Kidney (tissue), 14 donors: ENCODE results near the gene PEX13. TPM values are rescaled to one million over a fixed set of nuclear protein-coding genes. Genes with fewer than 3 reads are reported as not detected.

Experiments used
- DNase-seq, 5 donors: peaks; one replicate each; pipeline ENCODE4 v3.0.0-alpha.2; 2013 to 2020
- FAIRE-seq: peaks from 2 replicates; lab custom pipeline; 2012; peaks lifted over from hg19 to GRCh38; lab: Jason Lieb, UNC
- H3K27ac ChIP-seq, 2 donors: one replicate each; pipeline ENCODE4 v1.7.0; 2013; ENCODE audit warnings: low read depth in 2 of 2, low read length in 2 of 2, inconsistent platforms in 1 of 2
- H3K27me3 ChIP-seq: one replicate; pipeline ENCODE4 v1.7.1; 2013; ENCODE audit warnings: low read length, inconsistent platforms; ENCODE audit not compliant: control insufficient read depth, insufficient read depth
- H3K36me3 ChIP-seq, 3 donors: one replicate each; pipeline versions ENCODE4 v1.7.0 to v1.7.1; 2013; ENCODE audit warnings: low read length in 3 of 3, control low read depth in 1 of 3, inconsistent platforms in 1 of 3; ENCODE audit not compliant: insufficient read depth in 3 of 3, control insufficient read depth in 2 of 3
- H3K4me1 ChIP-seq, 3 donors: one replicate each; pipeline versions ENCODE4 v1.7.0 to v1.7.1; 2013; ENCODE audit warnings: low read length in 3 of 3, inconsistent platforms in 1 of 3, low read depth in 1 of 3; ENCODE audit not compliant: control insufficient read depth in 2 of 3, insufficient read depth in 2 of 3
- H3K4me3 ChIP-seq, 3 donors: one replicate each; pipeline versions ENCODE4 v1.7.0 to v1.8.1; 2013; ENCODE audit warnings: low read length in 3 of 3, control low read depth in 1 of 3, inconsistent platforms in 1 of 3
- H3K9ac ChIP-seq, 3 donors: one replicate each; pipeline versions ENCODE4 v1.7.0 to v1.7.1; 2013; ENCODE audit warnings: low read length in 3 of 3, control low read depth in 1 of 3, inconsistent platforms in 1 of 3
- H3K9me3 ChIP-seq, 3 donors: one replicate each; pipeline versions ENCODE4 v1.7.0 to v1.7.1; 2013; ENCODE audit warnings: low read length in 3 of 3, control low read depth in 1 of 3, inconsistent platforms in 1 of 3; ENCODE audit not compliant: control insufficient read depth in 2 of 3, insufficient read depth in 1 of 3
- intact Hi-C: fragments of 100-400 bp; cut with DNase I; formaldehyde crosslinking; loops from one replicate; pipeline ENCODE4 v1.11.1; 2022
- polyA plus RNA-seq: library from polyadenylated mRNA; stranded (reverse); fragments of 350-450 nt; fragmentation: Illumina TruSeq; extraction: RNeasy Lipid Tissue Mini Kit (QIAGEN cat#74804); gene quantifications from one replicate; pipeline ENCODE4 v1.2.3, GENCODE V29; 2014; ENCODE audit warnings: low read depth, low replicate concordance; ENCODE audit not compliant: insufficient read depth
- total RNA-seq: library from RNA; stranded (reverse); fragmentation: NEBNext Ultra II Directional; extraction: Animal tissue kit (Norgen Biotek cat#: 25700); gene quantifications from one replicate; pipeline ENCODE4 v1.2.1, GENCODE V29; 2021
- TF ChIP-seq, protein P1 (sequence below): IDR thresholded peaks from 3 replicates; pipeline ENCODE4 v1.5.1; 2012; ENCODE audit warnings: mild to moderate bottlenecking, moderate library complexity, borderline replicate concordance; ENCODE audit not compliant: insufficient read depth; ENCODE audit errors: extremely low read depth
- donor health status: control.
- donor health status: control.
- donor health status: control.
- donor health status: control.
- donor health status: control.
- donor health status: DM: yes; HTN: yes; CAD: no.
- donor health status: Normal renal cell carcinoma (clear cell type).

Gene PEX13
- total and polyA plus RNA-seq, 2 donors from 2014 or later: 12.7 to 22.5 TPM

DNA sequence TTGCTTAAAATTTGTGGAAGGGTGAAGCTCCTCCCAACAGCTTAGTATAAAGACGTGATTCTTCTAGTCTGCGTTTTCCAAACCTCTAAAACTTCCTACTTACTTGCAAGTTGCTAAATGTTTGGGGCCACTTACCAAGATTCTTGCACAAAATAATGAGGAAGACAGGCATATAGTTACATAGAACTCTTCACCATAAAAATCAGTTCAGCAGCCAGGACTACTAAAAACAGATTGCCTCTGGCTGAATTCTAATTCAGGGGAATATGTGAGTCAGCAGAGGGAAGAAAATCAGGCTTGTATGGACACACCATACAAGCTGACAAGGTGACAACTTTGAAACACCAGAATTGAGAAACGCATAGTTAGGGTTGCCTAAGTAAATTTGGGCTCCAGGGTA is 2.8 kb upstream of the PEX13 start:
- H3K27ac ChIP-seq: no peak overlapping the region

DNA sequence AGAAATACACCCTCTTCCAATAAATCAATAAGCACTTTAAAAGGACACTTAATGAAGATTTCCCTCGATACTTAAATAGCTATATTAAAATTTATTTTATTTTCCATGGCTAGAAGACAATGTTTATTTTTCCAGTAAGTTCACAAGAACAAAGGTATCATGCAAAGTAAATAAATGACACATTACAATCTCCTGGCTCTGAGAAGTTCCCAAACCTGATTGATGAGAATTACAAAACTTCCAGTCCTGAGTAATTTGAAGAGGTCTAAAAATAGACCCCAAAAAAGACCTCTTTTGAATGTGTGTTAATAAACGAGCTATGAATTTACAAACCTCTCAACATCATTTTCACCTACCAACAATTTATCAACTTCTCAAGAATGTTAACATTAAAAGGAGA is 1.5 kb upstream of the PEX13 start:
- TF ChIP-seq, protein P1, sequence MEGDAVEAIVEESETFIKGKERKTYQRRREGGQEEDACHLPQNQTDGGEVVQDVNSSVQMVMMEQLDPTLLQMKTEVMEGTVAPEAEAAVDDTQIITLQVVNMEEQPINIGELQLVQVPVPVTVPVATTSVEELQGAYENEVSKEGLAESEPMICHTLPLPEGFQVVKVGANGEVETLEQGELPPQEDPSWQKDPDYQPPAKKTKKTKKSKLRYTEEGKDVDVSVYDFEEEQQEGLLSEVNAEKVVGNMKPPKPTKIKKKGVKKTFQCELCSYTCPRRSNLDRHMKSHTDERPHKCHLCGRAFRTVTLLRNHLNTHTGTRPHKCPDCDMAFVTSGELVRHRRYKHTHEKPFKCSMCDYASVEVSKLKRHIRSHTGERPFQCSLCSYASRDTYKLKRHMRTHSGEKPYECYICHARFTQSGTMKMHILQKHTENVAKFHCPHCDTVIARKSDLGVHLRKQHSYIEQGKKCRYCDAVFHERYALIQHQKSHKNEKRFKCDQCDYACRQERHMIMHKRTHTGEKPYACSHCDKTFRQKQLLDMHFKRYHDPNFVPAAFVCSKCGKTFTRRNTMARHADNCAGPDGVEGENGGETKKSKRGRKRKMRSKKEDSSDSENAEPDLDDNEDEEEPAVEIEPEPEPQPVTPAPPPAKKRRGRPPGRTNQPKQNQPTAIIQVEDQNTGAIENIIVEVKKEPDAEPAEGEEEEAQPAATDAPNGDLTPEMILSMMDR: no peak
- FAIRE-seq: no peak
- no peak overlapping the region for H3K27ac ChIP-seq
- no peak for DNase-seq
- intact Hi-C loops: no loop called here
- H3K4me1 ChIP-seq: peaks cover 0 to 7% (median 0%) of the 10 kb centered on the region in 3 donors
- H3K36me3 ChIP-seq: no peaks in the 10 kb centered on the region
- peak overlapping the region in 2 of 3 donors; percentile 89 to 99 for H3K4me3 ChIP-seq
- H3K9me3 ChIP-seq: no peaks in the 10 kb centered on the region
- no peaks in the 10 kb centered on the region for H3K27me3 ChIP-seq
- H3K9ac ChIP-seq: no peak overlapping the region

More for the DNA sequence above, 2.8 kb upstream of the PEX13 start:
- Histone ChIP-seq H3K4me1 (peaks cover 0 to 7% (median 0%) of the 10 kb centered on the region in 3 donors), H3K4me3 (no peak overlapping the region), H3K9ac (no peak overlapping the region), H3K27me3 (no peaks in the 10 kb centered on the region), H3K36me3 (no peaks in the 10 kb centered on the region), H3K9me3 (no peaks in the 10 kb centered on the region)
- intact Hi-C loops: no loop called here
- DNase-seq (no peak), FAIRE-seq (no peak)
- TF ChIP-seq, protein P1: no peak

DNA sequence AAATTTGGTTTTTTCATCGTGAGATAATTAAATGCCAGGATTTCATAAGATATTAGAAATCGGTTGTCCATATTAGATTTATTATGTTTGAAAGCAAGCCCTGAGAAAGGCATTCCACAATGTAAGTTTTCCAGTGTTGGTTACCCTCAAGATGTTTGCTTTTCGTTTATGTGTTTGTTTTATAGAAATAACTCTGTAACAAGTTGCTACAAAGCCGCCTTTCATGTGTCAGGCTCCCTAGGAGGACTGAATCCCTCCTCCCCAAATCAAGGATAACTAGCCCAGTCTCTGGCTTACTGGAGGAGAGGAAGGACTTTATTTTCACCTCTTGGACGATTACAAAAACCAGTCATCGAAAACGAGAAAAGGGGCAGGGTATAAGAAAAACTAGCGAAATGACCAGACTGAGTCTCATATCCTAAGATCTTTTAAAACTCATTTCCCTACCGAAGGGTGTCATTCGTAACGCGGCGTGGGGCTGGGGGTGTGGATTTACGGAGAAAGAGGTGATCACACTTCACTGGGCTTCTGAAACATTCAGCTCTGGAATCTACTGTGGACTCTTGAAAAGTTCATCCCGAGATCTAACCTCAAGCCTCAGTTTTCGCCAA is 1.0 kb upstream of the PEX13 start:
- H3K27me3 ChIP-seq: no peaks in the 10 kb centered on the region
- H3K36me3 ChIP-seq: no peaks in the 10 kb centered on the region
- DNase-seq: no peak
- TF ChIP-seq, protein P1: no peak
- H3K4me1 ChIP-seq: peaks cover 0 to 7% (median 0%) of the 10 kb centered on the region in 3 donors
- H3K9ac ChIP-seq: peak overlapping the region; percentile 95 to 100 (median 97)
- no peaks in the 10 kb centered on the region for H3K9me3 ChIP-seq
- peak overlapping the region; percentile 89 to 99 (median 99) for H3K4me3 ChIP-seq
- peak overlapping the region; percentile 85 to 86 for H3K27ac ChIP-seq
- no peak for FAIRE-seq
- intact Hi-C loops: no loop called here
